HG02852 (cell line): ENCODE results near the gene TLE5.

Experiments used
- ATAC-seq: cut with Tn5 transposase; IDR thresholded peaks from one replicate; pipeline ENCODE4 v1.9.1; 2021; ENCODE audit warnings: mild to moderate bottlenecking, moderate library complexity; ENCODE audit not compliant: unreplicated experiment

TLE5 gene

DNA sequence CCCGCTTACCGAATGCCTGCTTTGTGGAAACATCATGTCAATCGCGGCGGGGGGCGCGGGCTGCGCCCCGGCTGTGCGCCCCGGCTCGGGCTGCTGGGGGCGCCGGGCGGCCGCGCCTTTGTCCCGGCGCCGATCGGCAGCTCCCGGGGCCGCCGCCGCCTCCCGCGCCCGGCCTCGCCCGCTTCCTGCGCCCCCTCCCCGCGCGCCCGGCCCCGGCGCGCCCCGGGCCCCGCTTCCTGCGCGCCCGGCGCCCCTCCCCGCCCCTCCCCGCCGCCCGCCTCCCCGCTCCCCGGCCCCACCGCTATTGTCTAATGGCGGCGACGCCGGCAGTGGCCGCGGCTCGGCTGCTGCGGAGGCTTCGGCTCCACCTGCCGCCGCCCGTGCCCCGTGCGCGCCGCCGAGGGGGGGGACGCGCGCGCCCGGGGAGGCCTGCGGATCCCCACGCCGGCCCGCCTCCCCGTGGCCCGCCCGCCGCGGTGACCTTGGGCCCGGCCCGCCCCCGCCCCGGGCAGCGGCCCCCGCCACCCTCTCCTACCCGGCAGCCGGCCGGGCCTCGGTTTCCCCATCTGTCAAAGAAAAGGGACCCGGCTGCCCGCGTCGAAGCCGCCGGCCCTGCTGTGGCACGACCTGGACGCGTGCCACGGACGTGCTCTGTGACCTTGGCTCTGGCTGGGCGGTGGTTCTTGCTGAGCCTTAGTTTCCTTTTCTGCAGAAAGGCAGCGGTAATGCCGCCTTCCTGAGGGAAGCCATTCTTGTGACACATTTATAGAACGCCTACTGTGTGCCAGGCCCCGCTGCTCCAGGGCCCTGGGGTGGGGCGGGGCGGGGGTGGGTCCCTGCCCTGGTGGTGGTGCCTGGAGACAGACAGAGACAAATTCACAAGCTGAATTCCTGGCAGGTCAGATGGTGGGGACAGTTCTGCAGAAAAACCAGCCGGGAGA, at the start of gene TLE5:
TLE5 (minus strand) TSS at position 331 of the 941 bp plus-strand sequence; CDS start at position 36, 295 bp downstream.
- peak; percentile 37 for ATAC-seq

GRCh38 chr19:3111586-3112247, 49.4 kb upstream of the TLE5 start:
- ATAC-seq, result no peak

DNA sequence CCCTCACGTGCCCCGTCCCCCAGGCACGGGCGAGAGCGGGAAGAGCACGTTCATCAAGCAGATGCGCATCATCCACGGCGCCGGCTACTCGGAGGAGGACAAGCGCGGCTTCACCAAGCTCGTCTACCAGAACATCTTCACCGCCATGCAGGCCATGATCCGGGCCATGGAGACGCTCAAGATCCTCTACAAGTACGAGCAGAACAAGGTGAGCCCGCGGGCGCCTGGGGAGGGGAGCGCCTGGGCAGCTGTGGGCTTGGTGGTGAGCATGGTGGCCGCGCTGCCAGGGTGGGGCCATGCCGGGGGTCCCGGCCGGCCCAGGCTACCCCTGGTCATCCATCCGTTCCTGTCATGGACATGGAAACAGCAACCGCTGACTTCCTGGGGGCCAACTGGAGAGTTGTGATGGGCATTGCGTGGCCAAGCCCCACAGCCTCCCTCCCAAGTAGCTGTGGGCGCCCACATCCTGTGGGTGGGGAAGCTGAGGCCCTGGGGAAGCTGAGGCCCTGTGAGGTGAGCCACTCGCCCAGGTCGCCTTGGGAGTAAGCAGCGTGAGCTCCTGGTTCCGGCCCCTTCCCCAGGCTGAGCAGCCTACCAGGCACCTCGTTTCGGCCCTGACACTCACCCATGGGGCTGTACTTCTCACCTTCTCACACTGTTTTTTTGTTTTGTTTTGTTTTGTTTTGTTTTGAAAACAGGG, 48.0 kb upstream of the TLE5 start:
- ATAC-seq, result no peak

GRCh38 chr19:3109491-3109890, 47.2 kb upstream of the TLE5 start:
- ATAC-seq, result no peak

- no peak for ATAC-seq
Measured at GRCh38 chr19:3108775-3109174, 46.5 kb upstream of the TLE5 start.

DNA sequence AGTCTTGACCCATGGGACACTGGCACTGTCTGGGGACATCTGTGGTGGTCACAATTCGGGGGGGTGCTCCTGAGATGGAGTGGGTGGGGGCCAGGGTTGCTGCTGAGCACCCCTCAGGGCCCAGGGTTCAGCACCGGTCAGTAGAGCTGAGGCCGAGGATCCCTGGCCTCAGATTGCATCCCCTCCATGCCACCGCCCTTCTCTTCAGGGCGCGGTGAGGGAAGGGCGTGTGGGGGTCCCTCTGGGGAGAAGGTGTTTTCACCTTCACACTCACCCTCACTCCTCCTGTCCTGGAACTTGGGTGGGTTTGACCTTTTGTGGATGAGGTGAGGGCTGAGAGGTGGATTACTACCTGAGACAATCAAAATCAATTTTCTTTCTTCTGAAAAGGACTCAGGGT, 45.4 kb upstream of the TLE5 start:
- ATAC-seq, result no peak

DNA sequence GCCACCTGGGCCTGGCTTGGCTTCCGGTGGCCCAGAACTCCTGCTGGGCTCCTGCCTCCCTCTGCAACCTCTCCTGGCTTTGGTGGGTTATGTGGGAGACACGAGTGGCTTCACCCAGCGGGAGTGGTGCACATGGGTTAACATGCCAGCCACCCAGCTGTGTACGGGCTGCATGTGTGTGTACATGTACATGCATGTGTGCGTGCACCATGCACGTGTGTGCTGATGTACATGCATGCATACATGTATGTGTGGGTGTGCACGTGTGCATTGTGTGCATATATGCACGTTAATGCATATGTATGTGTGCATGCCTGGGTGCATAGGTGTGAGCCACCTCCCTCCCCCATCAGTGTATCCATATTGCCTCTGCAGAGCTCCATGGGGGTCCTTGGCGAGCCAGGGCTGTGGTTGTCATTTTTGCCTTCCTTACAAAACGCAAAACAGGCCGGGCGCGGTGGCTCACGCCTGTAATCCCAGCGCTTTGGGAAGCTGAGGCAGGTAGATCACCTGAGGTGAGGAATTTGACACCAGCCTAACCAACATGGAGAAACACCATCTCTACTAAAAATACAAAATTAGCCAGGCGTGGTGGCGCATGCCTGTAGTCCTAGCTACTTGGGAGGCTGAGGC, 44.3 kb upstream of the TLE5 start:
- no peak for ATAC-seq

DNA sequence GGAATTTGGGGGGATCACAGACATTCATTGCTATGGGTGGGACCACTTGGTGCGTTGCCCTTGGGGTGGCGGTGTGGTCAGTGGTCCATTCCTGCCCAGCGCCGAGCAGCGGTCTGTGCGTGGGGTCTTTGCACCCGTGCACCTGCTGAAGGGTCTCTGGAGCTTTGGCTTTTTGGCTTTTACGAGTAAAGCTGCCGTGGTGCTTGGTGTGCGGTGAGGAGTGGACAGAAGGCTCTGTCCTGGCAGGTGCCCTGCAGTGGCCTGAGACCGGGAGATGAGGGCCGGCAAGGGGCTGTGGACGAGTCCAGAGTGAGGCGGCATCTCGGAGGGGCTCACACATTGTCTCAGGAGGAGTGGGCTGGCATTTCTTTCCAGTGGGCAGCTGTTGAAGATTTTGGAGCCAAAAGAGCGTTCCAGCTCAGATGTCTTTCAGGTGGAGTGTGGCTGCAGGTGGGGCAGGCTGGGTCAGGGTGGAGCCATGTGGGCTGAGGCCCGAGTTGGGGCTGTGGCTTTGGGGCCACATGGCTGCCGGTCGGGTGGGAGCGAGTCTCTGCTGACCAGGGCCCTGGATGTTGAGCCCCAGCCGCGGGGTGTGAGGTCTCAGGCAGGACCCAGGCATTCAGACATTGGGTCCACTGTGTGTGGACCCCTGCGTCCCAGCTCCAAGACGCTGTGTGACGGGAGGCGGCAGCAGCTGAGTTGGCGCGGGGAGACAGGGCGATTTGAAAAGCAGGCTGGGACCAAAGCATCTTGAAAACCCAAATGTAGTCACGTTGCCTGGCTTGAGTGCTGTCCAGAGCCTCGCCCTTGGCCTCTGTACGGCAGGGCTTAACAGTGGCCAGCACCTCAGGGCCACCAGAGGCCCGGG, 43.6 kb upstream of the TLE5 start:
- ATAC-seq, result no peak

DNA sequence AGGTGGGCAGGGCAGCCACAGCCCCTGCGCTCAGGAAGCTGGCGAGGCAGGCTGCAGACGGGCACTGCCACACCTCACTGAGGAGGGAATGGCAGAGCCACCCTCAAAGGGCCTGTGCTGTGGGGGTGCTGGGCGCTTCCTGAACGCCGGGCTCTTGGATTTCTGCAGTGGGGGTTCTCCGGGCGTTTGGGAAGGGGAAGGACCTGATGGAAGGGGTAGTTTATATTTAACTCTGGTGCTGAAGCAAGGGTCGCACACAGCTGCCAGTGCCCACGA, 42.4 kb upstream of the TLE5 start:
- ATAC-seq, result no peak

DNA sequence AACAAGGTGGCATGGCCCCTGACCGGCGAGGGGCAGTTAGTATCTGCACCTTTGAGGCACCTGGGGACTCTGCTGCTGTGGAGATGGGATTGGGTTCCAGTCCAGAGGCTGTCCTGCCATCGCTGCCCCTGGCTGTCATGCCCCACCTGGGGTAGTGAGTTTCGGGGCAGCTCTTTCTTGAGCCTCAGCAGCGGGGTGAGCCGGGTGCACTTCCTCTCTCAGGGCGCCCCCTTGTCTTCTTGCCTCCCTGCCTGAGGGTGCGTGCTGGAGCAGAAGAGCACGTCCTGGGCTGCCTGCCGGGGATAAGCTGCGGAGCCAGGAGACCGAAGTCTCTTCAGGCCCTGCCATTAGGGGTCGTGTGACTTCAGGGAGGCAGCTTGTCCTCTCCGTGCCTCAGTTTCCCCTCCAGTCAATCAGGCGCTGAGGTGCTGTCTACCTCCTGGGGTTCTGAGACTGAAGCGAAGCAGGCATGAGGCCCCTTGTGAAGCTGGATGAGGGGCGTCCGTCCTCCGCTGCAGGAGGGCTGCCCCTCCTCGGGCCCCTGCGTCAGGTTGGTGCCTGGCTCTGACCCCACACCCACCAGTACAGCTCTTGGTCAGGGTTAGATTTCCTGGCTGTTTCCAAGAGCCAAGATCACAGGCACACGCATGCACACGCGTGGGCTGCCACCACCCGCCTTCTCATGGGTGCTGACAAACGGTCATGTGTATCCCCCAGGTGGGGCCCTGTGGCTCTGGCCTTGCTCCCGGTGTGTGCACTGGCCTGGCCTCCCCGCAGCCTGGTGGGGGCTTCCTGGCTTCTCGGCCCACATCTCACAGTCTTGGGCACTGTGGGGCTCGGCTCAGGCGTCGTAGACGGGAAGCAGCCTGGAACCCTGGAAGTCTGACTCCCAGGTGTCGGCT, 40.2 kb upstream of the TLE5 start:
- ATAC-seq, result no peak

GRCh38 chr19:3100747-3101730, 38.7 kb upstream of the TLE5 start:
- no peak for ATAC-seq

- no peak for ATAC-seq
Measured at GRCh38 chr19:3100331-3100730, 38.0 kb upstream of the TLE5 start.

DNA sequence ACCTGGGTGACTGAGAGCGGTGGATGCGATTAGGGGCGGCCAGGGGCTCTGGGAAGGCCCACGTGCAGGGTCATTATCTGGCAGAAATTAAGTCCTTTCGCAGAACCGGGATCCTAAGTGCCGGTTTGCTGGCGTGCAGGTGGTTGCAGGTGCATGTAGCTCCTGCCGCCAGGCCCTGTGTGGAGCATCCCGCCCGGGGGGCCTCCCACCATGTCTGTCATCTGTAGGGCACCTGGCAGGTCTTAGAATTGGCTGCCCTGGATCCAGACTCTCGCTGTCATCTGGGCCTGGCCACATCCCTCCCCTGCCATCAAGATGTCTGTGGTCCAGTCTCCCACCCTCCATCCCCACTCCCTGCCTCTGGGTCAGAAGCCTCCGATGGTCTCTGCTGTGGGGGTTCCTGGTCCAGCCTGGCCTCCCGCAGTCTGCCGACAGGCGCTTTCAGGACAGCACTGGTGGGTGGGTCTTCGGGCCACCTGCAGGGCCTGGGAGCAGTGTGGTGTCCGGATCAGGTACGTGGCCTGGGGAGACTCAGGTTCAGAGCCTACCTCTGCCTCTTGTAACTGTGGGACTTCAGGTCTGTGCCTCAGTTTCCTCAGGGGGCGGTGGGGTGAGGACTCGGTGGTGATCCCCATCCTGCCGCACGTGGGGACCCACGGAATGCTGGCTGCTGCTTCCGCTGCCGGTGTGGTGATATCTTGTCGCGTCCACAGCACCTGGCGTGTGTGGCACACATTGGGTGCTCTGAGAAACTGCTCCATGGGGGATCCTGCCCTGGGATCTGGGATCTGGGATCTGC, 37.3 kb upstream of the TLE5 start:
- ATAC-seq, result no peak

DNA sequence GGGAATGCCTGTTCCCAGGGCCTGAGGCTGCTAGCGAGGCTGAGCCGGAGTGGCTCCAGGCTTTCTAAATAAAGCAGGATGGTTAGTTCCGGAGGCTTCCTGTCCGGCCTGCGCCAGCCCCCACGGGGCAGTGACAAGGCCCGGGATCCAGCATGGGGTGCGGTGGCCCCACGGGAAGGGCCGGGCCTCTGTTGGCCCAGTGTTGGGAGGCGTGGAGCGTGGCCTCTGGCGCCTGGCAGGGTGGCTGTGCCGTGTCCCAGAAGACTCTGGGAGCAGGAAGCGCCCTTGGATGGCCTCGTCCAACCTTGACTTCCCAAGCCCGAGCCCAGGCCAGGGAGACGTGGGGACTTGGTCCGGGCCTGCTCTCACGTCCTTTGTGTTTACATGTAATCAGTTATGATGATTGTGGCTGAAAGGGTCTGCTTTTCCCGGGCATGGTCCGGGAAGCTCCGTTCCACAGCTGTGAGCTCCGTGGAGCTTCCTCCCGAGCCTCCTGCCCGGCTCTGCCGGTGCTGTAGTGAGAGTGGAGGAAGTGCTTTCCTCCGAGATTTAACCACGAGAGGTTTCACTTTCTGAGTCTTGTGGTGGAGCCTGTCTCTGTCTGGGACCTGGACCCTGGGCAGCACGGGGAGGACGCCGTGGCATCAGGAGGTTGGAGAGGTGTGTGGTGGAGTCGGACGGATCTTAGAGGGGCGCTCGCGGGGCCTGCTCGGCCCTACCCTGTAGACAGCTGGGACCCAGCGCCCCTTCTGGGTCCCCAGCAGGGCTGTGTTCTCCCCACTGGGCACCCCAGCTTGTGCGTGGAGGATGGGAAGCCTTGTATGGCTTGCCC, 36.4 kb upstream of the TLE5 start:
- no peak for ATAC-seq

GRCh38 chr19:3098141-3098514, 35.8 kb upstream of the TLE5 start:
- ATAC-seq, result no peak

DNA sequence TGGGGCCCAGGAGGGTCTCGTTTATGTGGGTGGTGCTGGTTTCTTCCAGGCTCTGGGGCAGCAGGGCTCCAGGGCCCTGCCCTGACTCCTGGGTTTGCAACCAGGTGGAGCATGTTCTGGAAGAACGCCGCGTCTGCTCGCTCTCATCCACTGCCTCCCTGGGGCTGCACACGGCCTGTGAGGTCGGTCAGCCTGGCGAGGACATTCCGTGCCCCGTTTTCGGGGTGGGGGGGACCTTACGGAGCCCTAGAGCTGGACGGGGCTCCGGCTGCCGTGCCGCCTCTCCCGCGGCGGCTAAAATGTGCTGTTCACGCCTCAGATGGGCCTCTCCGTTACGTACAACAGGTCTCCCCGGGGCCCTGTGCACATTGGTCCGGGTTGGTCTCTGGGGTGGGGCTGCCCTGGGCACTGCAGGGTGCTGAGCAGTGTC, 35.2 kb upstream of the TLE5 start:
- no peak for ATAC-seq
